ENCODE results near the gene FBXL16.

FBXL16 gene

DNA sequence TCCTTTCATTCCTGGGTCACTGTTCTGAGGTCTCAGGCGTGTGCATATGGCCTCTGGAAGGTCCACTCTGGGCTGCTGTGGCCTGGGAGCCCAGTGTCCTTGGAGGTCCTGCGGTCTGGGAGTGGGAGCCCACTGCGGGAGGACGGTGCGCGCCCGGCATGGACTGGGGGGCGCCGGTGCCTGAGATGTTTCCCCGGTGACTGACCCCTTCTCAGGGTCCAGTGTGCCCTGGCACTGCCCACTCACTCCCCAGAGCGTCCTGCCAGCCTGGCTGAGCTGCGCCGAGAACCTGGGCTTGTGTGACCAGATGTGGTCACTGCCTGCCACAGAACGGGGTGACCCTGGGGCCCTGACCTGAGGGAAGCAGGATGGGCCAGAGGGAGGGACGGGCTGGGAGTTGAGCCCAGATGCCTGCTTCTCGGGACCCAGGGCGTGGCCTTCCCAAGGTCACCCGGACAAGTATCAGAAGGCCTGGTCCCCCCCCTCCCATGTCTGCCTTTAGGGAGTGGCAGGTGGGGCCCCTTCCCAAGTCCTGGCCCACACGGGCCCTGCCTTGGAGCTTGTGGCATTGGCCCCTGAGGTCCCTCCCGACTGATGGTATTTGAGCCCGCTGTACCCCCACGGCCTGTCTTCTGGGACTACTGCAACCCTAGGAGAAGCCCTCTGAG lies 31.3 kb downstream of the FBXL16 start:
- H3K36me3 ChIP-seq (ENCODE audit: control insufficient read depth, insufficient read depth, low read length), result peaks cover 31% of the 10 kb centered on the region
- TF ChIP-seq, protein P1, sequence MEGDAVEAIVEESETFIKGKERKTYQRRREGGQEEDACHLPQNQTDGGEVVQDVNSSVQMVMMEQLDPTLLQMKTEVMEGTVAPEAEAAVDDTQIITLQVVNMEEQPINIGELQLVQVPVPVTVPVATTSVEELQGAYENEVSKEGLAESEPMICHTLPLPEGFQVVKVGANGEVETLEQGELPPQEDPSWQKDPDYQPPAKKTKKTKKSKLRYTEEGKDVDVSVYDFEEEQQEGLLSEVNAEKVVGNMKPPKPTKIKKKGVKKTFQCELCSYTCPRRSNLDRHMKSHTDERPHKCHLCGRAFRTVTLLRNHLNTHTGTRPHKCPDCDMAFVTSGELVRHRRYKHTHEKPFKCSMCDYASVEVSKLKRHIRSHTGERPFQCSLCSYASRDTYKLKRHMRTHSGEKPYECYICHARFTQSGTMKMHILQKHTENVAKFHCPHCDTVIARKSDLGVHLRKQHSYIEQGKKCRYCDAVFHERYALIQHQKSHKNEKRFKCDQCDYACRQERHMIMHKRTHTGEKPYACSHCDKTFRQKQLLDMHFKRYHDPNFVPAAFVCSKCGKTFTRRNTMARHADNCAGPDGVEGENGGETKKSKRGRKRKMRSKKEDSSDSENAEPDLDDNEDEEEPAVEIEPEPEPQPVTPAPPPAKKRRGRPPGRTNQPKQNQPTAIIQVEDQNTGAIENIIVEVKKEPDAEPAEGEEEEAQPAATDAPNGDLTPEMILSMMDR (IDR thresholded peaks at IDR 0.05; ENCODE audit: insufficient read depth, low read length, poor library complexity, severe bottlenecking), result no peak
- no peak for DNase-seq (ENCODE audit: extremely low read depth, insufficient read length)
- H3K27me3 ChIP-seq (replicated peaks; ENCODE audit: control insufficient read depth, insufficient read depth, low read length), result no peaks in the 10 kb centered on the region
- H3K4me3 ChIP-seq (replicated peaks; ENCODE audit: low read depth, low read length), result no peak overlapping the region

DNA sequence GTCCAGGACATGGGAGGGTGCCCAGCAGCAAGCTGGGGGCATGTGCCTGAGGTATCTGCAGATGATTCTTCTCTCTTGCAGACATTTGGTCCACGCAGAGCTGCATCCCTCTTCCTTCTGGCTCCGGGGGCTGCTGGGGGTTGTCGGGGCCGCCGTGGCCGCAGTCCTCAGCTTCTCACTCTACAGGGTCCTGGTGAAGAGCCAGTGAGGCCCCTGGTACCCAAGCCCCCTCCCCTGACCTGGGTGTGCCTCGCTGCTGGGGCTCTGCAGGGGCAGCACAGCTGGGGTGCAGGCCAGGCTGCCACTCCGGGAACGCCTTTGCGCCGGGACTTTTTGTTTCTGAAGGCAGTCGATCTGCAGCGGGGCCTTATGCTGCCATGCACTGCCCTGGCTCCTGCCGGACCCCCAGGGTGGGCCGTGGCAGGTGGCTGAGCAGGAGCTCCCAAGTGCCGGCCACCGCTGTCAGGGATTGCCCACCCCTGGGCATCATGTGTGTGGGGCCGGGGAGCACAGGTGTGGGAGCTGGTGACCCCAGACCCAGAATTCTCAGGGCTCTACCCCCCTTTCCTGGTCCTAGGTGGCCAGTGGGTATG lies 32.1 kb downstream of the FBXL16 start:
- no peaks in the 10 kb centered on the region for H3K27me3 ChIP-seq (replicated peaks; ENCODE audit: control insufficient read depth, insufficient read depth, low read length)
- TF ChIP-seq, protein P1 (IDR thresholded peaks at IDR 0.05; ENCODE audit: insufficient read depth, low read length, poor library complexity, severe bottlenecking), result no peak
- DNase-seq (ENCODE audit: extremely low read depth, insufficient read length), result no peak
- peaks cover 31% of the 10 kb centered on the region for H3K36me3 ChIP-seq (ENCODE audit: control insufficient read depth, insufficient read depth, low read length)
- no peak overlapping the region for H3K4me3 ChIP-seq (replicated peaks; ENCODE audit: low read depth, low read length)

DNA sequence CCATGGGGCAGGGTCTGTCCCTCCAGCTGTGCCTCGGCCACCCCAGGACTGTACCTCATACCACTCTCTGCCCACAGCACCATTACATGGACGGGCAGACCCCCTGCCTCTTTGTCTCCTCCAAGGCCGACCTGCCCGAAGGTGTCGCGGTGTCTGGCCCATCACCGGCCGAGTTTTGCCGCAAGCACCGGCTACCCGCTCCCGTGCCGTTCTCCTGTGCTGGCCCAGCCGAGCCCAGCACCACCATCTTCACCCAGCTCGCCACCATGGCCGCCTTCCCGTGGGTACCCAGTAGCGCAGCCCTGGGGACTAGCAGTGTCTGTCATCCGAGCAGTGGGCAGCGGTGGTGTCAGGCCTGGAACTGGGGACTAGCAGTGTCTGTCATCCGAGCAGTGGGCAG lies 32.8 kb downstream of the FBXL16 start:
- H3K27me3 ChIP-seq (replicated peaks; ENCODE audit: control insufficient read depth, insufficient read depth, low read length), result no peaks in the 10 kb centered on the region
- no peak overlapping the region for H3K4me3 ChIP-seq (replicated peaks; ENCODE audit: low read depth, low read length)
- TF ChIP-seq, protein P1 (IDR thresholded peaks at IDR 0.05; ENCODE audit: insufficient read depth, low read length, poor library complexity, severe bottlenecking), result no peak
- DNase-seq (ENCODE audit: extremely low read depth, insufficient read length), result no peak
- H3K36me3 ChIP-seq (ENCODE audit: control insufficient read depth, insufficient read depth, low read length), result peaks cover 31% of the 10 kb centered on the region

DNA sequence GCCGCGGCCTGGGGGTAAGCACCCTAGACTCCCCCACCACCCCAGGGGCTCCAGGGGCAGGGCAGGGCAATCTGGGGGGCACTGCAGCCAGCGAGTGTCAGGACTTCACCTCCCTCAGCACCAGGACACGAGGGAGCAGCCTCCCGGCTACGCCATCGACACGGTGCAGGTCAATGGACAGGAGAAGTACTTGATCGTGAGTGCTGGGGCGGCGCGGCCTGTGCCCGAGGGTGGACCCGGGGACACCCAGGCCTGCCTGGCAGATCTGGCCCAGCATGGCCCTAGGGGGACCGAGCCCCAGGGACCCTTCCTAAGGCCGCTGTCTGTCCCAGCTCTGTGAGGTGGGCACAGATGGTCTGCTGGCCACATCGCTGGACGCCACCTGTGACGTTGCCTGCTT lies 33.2 kb downstream of the FBXL16 start:
- no peaks in the 10 kb centered on the region for H3K27me3 ChIP-seq (replicated peaks; ENCODE audit: control insufficient read depth, insufficient read depth, low read length)
- H3K36me3 ChIP-seq (ENCODE audit: control insufficient read depth, insufficient read depth, low read length), result peaks cover 31% of the 10 kb centered on the region
- no peak for DNase-seq (ENCODE audit: extremely low read depth, insufficient read length)
- no peak overlapping the region for H3K4me3 ChIP-seq (replicated peaks; ENCODE audit: low read depth, low read length)
- TF ChIP-seq, protein P1 (IDR thresholded peaks at IDR 0.05; ENCODE audit: insufficient read depth, low read length, poor library complexity, severe bottlenecking), result no peak

DNA sequence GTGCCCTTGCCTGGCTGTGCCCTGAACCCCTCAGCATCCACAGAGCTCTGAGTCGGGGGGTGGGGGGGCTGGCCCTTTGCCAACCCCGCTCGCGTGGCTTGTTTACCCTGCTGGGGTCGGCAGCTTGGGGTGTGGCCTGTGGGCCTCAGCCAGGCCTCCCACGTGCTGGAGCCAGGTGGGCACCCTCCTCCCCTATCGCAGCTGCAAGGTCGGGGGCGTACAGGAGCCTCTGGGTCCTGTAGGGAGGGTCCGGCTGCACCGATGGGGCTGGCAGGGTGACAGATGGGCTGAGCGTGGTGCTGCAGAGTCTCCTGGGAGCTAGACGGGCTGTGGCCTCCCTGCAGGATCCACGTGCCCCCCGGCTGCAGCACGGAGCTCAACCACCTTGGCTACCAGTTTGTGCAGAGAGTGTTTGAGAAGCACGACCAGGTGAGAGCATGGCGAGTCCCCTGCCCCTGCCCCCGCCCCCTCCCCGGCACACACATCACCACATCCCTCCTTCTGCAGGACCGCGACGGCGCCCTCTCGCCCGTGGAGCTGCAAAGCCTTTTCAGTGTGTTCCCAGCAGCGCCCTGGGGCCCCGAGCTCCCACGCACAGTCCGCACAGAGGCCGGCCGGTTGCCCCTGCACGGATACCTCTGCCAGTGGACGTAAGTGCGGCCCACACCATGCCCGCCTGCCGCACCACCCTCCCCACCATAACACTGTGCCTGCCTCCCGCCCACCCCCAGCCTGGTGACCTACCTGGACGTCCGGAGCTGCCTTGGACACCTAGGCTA lies 34.1 kb downstream of the FBXL16 start:
- Histone ChIP-seq H3K4me3 (replicated peaks; ENCODE audit: low read depth, low read length) (no peak overlapping the region), H3K36me3 (ENCODE audit: control insufficient read depth, insufficient read depth, low read length) (peaks cover 31% of the 10 kb centered on the region), H3K27me3 (replicated peaks; ENCODE audit: control insufficient read depth, insufficient read depth, low read length) (no peaks in the 10 kb centered on the region)
- no peak for DNase-seq (ENCODE audit: extremely low read depth, insufficient read length)
- TF ChIP-seq, protein P1 (IDR thresholded peaks at IDR 0.05; ENCODE audit: insufficient read depth, low read length, poor library complexity, severe bottlenecking), result no peak

Data from GM06990 (cell line).